Measurements from ENCODE around the gene ZMYM2.

DNA sequence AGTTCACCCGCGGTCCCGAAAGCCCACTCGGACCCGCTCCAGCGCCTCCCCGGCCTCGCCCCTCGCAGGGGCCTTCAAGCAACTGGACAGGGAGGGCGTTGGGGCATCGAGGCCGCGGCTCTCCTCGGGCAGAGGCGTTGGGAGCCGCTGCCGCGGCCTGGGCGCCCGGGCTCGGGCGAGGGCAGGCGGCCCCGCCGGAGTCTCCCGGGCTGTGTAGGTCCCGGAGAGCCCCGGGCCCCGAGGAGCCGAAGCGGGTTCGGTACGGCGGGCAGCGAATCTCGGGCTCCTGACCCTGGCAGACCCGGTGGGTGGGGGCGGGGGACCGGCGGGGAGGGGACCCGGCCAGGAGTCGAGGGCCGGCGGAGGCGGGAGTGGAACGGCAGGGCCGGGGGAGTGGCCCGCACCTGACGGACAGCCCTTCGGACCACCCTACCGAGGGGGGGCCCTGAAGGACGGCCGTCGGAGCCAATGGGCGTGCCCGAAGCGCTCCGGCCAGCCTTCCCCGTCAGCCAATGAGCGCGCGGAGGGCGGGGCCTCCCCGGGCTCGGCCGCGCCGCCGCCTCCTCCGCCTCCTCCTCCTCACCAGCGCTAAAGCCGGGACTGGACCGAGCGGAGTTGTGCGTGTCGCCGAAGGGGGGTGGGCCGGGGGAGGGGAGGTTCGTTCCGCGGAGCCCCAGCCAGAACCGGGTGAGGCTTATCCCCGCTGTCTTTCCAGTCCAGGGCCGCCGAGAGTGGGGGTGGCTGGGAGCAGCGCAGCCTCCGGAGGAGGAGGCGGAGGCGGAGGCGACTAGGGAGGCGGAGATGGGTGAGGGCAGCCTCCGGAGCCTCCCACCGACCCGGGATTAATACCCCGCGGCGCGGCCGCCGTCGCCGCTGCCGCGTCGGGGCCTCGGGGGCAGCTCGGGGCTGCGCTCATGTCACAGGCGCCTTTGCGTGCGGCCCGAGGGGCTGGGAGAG is at the start of gene ZMYM2:
- TF ChIP-seq, protein P1, sequence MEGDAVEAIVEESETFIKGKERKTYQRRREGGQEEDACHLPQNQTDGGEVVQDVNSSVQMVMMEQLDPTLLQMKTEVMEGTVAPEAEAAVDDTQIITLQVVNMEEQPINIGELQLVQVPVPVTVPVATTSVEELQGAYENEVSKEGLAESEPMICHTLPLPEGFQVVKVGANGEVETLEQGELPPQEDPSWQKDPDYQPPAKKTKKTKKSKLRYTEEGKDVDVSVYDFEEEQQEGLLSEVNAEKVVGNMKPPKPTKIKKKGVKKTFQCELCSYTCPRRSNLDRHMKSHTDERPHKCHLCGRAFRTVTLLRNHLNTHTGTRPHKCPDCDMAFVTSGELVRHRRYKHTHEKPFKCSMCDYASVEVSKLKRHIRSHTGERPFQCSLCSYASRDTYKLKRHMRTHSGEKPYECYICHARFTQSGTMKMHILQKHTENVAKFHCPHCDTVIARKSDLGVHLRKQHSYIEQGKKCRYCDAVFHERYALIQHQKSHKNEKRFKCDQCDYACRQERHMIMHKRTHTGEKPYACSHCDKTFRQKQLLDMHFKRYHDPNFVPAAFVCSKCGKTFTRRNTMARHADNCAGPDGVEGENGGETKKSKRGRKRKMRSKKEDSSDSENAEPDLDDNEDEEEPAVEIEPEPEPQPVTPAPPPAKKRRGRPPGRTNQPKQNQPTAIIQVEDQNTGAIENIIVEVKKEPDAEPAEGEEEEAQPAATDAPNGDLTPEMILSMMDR (IDR thresholded peaks at IDR 0.05; ENCODE audit: low read depth, low read length) = no peak
- TF ChIP-seq EZH2phosphoT487 (IDR thresholded peaks at IDR 0.05; ENCODE audit: low read depth) = no peak

Data from OCI-LY3 (cell line).